ENCODE measurements around the gene CBLIF.
"Not testable (repeated sequence)": the region's sequence is repeated elsewhere in the genome, so short reads cannot be mapped to it uniquely, and the experiment has no call there.

Gene CBLIF

DNA sequence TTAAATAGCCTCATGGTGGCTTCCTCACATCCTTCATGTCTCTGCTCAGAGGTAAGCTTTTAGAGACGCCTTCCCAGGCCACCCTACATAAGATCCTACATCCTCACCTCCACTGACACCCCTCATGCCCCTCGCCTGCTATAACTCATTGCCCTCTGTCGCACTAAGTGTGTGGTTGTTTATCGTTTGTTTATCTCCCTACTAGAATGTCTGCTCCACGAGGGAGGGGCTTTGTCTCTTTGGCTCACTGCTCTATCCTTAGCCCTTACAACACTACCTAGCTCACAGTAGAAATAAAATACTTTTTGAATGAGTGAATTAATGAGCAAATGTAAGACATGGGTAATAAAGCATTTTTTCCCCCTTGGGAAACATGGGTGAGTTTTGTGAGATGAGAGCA is 1.3 kb upstream of the CBLIF start:
- DNase-seq = no peak

DNA sequence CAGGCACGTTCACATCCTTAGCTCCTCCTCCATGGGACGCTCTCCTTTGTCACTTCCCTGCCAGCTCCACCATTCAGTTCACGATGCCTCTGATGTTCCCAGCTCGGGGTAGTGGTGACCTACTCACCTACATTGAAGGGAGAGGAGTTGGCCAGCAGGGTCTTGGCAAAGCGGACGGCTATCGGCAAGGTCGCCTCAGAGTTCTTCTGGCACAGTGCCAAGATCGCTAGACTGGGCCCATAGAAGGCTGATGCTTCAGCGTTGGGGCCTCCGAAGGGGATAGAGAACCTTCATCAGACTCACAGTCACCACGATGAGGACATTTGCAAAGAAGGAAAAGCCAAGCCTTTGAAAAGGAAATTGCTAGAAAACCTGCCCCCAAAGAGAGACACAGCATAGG is 3.0 kb downstream of the CBLIF start:
- no peak for DNase-seq

DNA sequence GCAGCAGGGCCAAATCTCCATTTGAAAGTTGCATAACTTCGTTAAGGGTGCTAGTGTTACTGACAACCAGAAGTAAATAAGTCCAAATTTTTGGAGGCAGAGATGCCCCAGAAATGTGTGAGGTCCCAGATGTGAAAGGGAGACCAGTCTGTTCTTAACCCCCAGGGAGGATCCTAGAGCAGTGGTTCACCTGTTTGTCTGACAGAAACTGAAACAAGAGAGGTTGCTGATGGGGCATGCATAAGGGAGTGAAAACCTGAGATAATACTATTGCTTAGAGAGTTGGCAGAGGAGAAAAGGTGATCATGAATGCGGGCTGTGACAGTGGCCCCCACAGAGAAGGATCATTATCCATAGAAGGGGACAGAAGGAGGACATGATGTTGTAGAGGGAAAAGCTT is 3.8 kb downstream of the CBLIF start:
- DNase-seq = no peak

GRCh38 chr11:59839615-59840014 is 5.7 kb downstream of the CBLIF start:
- DNase-seq = no peak

DNA sequence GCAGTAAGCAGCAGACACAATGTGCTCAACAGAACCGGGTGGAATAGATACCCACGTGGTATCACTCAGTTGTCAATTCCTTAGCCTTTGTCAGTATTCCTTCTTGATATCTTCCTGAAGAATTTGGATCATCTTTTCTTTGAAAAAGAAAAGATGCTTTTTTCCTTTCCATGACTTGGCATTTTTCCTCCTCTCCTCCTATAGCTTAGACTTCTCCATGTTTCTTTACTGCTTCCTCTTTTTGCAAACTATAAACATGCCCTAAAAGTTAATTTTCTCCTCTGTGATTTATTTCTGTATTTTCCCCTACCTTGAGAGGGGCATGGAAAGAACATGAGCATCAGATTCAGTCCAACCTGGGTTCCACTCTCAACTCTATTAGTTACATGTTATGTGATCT is 11.7 kb downstream of the CBLIF start:
- DNase-seq = no peak

- DNase-seq = no peak
These were observed 15.9 kb downstream of the CBLIF start for GRCh38 chr11:59829358-59829757.

DNA sequence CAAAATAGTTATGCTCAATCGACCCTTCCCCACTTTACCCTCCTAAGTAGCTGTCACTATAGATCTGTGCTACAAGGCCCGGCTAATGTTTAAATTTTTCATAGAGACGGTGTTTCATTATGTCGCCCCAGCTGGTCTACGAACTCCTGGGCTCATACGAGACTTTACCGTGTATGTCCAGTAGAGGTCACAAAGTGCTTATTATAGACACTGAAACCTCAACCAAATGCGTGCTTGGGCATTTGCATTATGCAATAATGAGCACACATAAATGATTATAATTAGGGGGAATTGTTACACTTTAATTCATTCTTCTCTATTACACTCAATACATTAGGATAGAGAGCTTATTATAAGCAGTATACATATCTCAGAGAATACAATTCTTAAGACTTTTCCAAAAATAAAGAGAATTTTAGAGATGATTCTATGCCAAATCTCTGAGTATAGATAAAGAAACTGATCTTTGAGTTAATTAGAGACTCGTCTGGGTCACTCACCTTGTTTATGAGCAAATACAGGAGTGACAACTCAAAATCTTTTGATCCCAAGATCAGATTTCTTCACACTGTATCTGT is 22.2 kb downstream of the CBLIF start:
- peak; percentile 58 for DNase-seq

- no peak for DNase-seq
These were observed 26.7 kb downstream of the CBLIF start for GRCh38 chr11:59818572-59818971.

DNA sequence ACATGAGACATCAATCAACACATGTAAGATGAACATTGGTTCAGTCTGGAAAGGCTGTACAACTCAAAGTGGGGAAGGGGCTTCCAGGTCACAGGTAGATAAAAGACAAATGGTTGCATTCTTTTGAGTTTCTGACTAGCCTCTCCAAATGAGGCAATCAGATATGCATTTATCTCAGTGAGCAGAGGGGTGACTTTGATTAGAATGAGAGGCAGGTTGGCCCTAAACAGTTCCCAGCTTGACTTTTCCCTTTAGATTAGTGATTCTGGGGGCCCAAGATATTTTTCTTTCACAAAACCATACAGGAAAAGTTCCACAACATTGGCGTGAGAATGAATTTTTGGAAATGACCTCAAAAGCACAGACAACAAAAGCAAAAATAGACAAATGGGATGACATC is 28.9 kb downstream of the CBLIF start:
- not testable (repeated sequence) for DNase-seq

- DNase-seq = no peak
These were observed 29.5 kb downstream of the CBLIF start for GRCh38 chr11:59815754-59816153.

DNA sequence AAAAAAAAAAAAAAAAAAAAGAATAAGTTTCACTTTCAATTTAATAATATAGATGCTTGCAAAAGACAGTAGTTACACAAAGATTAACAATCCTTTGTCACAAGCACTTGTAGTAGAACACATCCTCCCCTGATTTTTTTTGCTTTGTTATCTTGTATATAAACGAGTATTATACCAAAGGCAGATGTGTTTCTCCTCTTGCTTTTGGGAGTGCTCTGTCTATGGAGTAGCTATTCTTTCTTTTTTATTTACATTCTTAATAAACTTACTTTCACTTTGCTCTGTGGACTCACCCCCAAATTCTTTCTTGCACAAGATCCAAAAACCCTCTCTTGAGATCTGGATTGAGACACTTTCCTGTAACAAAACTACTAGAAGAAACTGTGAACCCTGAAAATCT is 31.3 kb downstream of the CBLIF start:
- DNase-seq = no peak

DNA sequence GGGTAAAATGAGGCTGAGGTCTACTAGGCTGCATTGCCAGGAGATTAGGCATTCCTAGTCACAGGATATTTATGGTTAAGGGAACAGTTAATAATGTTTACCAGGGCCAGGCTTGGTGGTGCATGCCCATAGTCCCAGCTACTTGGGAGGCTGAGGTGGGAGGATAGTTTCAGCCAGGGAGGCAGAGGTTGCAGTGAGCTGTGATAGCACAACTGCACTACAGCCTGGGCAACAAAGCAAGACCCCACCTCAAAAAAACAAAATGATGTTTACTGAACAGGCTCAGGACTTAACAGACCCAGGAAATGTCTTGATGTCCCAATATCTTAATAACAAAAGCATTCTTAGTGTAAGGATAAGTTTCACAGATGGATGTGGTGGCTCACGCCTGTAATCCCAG is 31.9 kb downstream of the CBLIF start:
- no peak for DNase-seq

GRCh38 chr11:59812220-59812619 is 33.1 kb downstream of the CBLIF start:
- no peak for DNase-seq

- DNase-seq = no peak
These were observed 34.4 kb downstream of the CBLIF start for GRCh38 chr11:59810911-59811259.

DNA sequence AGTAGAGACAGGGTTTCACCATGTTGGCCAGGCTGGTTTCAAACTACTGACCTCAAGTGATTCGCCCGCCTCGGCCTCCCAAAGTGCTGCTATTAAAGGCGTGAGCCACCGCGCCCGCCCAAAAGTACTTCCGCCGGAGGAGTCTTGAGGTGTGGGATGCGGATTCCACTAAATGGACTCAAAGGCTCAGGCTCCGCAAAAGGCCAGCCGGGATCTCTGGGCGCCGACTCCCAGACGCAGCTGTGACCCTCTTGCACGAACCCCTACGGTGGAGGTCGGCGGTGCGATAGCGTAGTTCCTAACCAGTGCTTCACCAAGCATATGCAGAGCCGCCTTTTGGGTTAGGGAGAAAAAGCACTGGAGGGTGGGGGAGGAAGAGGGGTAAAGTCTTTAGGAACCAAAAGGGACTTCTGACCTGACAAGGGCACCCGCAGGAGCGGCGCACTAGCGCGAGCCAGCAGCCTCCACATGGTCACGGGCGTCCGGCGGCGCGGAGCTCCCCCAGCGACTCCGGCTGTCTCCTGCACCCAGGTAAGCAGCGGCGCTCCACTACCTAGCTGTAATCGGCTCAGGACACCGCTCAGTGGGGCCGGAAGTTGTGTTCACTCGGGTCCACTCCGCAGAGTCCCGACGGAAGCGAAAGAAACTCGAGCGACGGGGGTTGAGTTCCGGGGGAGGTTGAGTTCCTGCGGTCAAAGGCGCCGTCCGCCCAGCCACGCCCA is 34.9 kb downstream of the CBLIF start, which contains the start of gene MRPL16:
Gene MRPL16, minus strand, starts transcription at position 590 of the 722 bp plus-strand sequence. Its CDS starts 120 bp downstream, at position 470.
- peak; percentile 97 for DNase-seq

- no peak for DNase-seq
These were observed 38.2 kb downstream of the CBLIF start for GRCh38 chr11:59807047-59807610.

- DNase-seq = no peak
These were observed 41.2 kb downstream of the CBLIF start for GRCh38 chr11:59804061-59804460.

DNA sequence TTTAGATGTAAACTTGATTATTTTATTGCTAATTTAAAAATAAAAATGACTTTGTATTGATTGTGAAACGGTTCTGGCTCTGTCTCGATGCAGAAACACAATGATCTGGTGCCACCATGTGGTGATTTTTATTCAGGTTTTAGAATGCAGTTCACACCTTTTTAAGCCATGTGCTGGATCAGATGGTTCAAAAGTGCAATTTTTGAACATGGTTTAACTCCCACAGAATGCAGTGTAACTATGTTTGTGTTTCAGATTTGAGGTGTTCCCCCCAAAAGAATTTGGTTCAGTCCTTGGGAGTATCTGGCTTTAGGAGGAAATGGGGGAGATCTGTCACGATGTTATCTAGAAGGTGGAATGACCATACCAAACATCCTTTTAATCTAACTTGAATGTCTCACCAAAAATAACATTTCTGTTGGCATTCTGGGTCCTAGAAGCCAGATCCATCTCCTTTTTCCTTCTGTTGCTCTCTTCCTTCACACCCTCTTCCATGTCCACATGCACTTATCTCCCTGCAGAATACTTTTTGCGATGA is 42.6 kb downstream of the CBLIF start:
- DNase-seq = no peak

DNA sequence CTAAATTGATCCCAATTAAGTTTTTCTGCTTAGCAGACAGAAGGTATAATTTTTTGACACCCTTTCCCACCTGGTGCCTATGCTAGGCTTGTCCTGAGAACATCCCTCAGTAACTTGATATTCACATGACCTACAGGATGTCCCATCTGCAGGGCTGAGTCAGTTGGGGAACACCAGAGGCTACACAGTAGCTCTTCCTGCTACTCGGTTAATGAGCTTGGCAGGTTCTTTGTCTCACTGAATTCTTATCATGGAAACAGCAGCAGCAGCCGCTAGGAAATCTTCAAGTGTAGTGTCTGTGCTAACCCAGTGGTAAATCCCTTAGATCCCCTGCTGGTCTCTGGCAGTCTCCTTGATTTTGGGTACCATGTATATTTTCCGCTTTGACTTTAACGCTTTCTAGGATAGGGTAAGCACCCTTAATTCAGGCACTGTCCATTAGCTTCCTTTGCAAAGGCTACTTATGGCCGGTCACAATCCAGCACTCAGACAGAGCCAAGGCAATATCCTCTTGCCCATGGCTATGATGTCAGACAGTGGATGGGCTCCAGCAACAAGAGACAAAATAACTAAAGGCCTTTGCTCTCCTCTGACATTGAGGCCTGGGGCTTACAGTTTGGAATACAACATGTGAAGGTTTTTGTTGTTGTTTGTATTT is 43.2 kb downstream of the CBLIF start:
- peak; percentile 63 for DNase-seq

DNA sequence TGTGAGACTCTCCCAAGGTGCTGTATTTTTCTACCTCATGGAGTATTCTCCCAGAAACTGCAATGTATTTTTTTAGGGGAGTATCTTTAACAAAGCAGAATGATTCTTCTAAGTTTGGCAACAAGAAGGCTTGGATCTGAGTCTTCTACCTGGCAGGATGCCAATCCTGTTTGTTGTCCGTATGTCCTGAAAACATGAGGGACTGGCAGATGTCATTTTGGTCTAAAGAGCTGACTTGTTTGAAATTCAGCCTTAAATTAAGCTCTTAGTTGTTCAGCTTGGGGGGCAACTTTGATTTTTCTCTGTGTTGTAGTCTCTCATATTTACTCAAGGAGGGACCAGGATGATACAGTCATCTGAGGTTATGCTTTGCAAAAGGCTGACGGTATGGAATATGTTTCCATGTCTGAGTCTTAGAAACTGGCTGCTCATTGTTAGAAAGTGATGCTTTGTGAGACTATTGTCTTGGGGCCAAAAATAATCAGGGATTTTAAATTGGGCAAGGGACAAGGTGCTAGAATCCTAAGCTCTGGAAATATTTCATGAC is 44.1 kb downstream of the CBLIF start:
- no peak for DNase-seq

DNA sequence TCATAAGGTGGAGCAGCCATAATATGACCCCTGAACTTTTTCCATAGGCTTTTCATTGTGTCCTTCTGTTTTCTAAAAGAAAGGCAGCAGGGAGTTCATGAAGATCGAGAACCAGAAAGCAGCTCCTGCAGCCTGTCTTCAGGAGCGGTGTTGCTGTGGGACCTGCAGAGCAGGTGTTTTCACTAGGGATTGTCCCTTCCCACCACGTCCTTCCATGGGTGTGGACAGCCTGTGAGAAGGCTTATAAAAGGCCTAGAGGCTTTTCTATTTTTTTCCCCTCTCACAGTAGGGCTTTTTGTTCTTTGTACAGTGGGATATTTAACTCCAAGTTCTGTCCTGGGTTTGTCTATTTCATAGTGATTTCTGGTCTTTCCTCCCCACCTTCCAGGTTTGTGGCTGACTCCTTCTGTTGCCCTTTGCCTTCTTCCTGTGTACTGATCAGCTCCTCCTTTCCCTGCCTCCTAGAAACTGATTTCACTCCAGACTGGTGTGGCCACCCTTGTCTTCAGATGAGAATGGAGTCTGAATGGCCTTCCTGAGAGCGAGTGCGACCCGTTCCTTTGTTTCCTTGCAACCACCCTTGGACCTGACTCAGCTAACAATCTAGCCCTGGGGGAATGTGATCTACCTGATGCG is 44.8 kb downstream of the CBLIF start:
- no peak for DNase-seq

- no peak for DNase-seq
These were observed 50.9 kb downstream of the CBLIF start for GRCh38 chr11:59794417-59794816.

- no peak for DNase-seq
These were observed 52.8 kb downstream of the CBLIF start for GRCh38 chr11:59792507-59792906.
